H7 (cell line): ENCODE measurements around the gene SIRT3. TPM values are rescaled to one million over a fixed set of nuclear protein-coding genes. Genes with fewer than 3 reads are reported as not detected.
"Not testable (repeated sequence)": the region's sequence is repeated elsewhere in the genome, so short reads cannot be mapped to it uniquely, and the experiment has no call there.

Experiments
- DNase-seq: peaks from one replicate; pipeline ENCODE4 v3.0.0; 2012
- H3K27me3 ChIP-seq: 2 replicates; pipeline ENCODE4 v1.6.0; 2011; ENCODE audit warnings: mild to moderate bottlenecking, low read length; ENCODE audit not compliant: control insufficient read depth, insufficient read depth
- H3K36me3 ChIP-seq: replicated peaks from 2 replicates; pipeline ENCODE4 v1.5.1; 2011; ENCODE audit warnings: low read length; ENCODE audit not compliant: control insufficient read depth, insufficient read depth
- H3K4me3 ChIP-seq: 2 replicates; pipeline ENCODE4 v1.5.1; 2011; ENCODE audit warnings: low read depth, mild to moderate bottlenecking, control low read depth, low read length, moderate library complexity; ENCODE audit not compliant: insufficient read depth
- total RNA-seq: library from RNA; depleted of rRNA; stranded (reverse); fragments of >200 nt; shearing (Covaris generic); gene quantifications from 2 replicates; pipeline ENCODE4 v1.2.3, GENCODE V29; 2014

SIRT3 gene
- total RNA-seq, 1 experiment from 2014 or later = 10.7 TPM

DNA sequence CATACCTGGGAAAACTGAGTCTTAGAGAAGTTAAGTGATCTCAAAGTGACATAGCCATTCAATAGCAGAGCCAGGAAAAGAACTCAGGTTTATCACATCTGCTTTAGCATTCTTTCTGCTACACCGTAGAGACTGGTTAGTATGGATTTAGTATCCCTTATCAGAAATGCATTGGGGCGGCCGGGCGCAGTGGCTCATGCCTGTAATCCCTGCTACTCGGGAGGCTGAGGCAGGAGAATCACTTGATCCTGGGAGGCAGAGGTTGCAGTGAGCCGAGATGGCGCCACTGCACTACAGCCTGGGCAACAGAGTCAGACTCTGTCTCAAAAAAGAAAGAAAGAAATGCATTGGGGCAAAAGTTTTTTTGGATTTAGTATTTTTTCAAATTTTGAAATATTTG lies 2.2 kb upstream of the SIRT3 start:
- not testable (repeated sequence) for H3K4me3 ChIP-seq, DNase-seq, H3K27me3 ChIP-seq, H3K36me3 ChIP-seq

DNA sequence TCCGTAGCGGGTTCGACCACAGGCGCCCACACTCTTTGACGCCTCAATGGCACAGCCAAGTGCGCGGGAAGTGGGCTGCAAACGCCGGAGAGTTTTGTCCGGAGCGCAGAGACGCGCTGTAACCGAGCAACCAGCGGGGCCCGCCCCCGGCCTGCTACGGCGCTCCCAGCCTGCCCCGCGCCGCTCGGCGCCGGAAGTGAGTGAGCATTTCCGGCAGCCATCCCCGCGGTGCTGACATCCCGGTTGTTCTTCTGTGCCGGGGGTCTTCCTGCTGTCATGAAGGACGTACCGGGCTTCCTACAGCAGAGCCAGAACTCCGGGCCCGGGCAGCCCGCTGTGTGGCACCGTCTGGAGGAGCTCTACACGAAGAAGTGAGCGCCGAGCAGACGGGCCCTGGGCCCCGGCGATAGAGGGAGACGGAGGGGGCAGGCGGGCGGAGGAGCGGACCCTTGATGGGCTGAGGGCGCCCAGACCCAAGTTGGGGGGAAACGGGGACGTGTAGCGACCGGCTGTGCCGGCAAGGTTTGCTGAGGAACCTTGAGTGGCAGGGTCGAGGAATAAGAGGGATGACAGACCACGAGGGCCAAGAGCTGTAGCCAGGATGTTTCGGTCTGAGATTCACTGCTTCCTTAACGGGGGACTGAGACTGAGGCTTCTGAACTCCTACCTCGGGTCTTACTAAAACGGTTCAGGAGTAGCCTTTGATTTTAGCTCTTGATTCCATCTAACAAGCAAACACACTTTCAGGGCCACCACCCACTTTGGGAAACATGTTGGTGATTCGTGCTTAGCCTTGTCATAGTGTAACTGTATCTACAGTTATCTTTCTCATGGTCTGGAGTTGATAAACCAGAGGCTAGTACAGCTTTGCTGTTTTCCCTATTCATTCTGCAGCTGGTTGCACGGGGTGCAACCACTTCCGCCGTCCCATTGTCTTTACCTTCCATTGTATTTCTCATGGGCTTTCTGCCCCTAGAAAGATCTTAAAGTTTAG lies 929 bp upstream of the SIRT3 start, which contains the start of gene PSMD13:
Gene PSMD13, plus strand, starts transcription at position 203 of the 994 bp plus-strand sequence. Its CDS starts 74 bp downstream, at position 277.
- Histone ChIP-seq H3K4me3 (peak within 1 kb of the TSS; percentile 93), H3K27me3 (no peaks in the 10 kb centered on the region), H3K36me3 (peaks cover 3% of the 10 kb centered on the region)
- peak; percentile 96 for DNase-seq

DNA sequence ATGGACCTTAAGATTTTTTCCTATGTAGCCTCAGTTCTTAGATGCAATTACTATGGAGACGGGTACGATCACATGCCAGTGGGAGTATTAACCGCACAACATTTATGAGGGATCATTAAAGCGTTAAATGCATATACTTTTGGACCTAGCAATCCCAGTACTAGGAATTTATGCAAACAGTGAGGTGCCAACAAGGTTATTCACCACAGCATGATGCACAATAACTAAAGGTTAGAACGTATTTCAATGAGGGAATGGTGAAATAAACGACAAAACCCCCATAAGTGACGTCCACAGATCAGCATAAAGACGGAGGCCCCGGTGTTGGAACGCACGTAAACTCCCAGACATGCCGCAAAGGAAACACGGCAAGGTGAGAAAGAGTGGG lies 539 bp downstream of the SIRT3 start:
- Histone ChIP-seq H3K4me3 (peak overlapping the region; percentile 88), H3K36me3 (no peaks in the 10 kb centered on the region), H3K27me3 (no peaks in the 10 kb centered on the region)
- no peak for DNase-seq

DNA sequence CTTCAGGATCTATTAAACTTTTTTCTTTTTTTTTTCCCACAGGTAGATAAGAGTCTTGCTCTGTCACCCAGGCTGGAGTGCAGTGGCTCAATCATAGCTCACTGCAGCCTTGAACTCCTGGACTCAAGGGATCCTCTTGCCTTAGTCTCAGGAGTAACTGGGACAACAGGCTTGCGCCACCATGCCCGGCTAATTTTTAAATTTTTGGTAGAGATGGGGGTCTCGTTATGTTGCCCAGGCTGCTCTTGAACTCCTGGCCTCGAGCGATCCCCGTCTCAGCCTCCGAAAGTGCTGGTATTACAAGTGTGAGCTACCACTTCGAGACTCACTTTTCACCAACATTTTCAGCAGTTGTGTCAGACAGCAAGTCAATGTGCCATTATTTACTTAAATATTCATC lies 962 bp downstream of the SIRT3 start:
- no peaks in the 10 kb centered on the region for H3K36me3 ChIP-seq
- H3K4me3 ChIP-seq = peak overlapping the region; percentile 88
- H3K27me3 ChIP-seq = no peaks in the 10 kb centered on the region
- no peak for DNase-seq

DNA sequence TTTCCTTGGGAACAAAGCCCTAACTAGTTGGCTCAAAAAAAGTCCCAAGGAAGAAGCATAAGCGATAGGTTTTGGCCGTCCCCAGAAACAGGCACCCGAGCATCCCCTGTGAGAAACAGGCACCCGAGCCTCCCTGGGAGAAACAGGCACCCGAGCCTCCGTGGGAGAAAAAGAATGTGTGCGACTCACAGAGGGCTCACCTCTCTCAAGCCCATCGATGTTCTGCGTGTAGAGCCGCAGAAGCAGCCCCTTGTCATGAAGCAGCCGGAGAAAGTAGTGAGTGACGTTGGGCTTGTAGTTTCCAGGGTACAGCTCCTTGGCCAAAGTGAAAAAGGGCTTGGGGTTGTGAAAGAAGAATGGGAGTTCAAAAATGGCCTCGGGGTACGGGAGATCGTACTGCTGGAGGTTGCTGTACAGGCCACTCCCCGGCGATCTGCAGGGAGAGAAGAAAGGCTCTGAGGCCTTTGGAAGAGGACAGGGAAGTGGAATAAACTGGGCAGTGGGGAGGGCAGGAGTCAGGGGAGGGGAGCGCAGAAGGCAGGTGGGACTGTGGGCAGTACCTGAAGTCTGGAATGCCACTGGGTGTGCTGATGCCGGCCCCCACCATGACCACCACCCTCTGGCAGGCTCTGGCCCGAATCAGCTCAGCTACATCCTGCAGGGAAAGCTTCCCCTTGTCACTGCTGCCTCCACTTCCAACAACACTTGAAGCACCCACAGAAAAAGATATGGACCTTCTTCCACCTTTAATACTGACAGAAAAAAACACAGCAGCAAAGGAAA lies 3.2 kb downstream of the SIRT3 start:
- Histone ChIP-seq H3K36me3 (no peaks in the 10 kb centered on the region), H3K27me3 (no peaks in the 10 kb centered on the region), H3K4me3 (no peak overlapping the region)
- DNase-seq = peak; percentile 17

DNA sequence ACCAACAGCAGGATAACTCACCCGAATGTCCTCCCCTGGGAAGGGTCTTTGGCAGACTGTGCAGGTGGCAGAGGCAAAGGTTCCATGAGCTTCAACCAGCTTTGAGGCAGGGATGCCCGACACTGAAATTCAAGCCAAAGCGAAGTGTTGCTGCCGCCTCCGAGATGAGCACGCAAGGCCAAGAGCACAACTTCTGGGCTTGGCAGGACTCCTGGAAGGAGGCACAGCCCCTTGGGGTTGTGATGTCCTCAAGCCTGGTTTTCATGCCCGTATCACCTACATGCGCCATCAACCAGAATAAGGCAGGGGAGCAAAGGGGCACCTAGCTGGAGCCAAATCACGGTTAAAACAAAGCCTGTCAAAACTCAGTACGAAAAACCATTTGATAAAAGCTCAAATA lies 5.7 kb downstream of the SIRT3 start:
- H3K4me3 ChIP-seq = no peak overlapping the region
- H3K27me3 ChIP-seq = no peaks in the 10 kb centered on the region
- DNase-seq = no peak
- no peaks in the 10 kb centered on the region for H3K36me3 ChIP-seq

DNA sequence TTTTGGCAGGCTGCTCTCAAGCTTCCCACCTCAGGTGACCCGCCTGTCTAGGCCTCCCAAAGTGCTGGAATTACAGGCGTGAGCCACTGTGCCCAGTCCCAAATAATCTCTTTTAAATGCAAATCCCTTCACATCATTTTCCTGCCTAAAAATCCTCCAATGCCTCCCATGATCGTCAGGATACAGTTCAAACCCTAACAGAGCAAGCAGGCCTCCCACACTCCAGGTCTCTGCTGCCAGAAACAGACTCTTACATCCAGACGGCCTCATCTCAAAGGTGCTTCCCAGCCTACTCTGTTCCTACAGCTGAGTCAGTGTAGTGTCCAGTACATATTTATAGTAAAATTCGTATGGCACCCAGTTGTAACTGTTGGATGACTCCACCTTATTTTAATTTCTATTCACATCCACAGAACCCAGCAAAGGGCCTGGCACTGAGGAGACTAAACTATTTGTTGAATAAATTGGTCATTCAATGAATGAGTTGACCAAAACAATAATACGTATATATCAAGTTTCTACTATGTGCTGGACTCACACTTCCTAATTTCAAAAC lies 8.2 kb downstream of the SIRT3 start:
- DNase-seq = no peak

DNA sequence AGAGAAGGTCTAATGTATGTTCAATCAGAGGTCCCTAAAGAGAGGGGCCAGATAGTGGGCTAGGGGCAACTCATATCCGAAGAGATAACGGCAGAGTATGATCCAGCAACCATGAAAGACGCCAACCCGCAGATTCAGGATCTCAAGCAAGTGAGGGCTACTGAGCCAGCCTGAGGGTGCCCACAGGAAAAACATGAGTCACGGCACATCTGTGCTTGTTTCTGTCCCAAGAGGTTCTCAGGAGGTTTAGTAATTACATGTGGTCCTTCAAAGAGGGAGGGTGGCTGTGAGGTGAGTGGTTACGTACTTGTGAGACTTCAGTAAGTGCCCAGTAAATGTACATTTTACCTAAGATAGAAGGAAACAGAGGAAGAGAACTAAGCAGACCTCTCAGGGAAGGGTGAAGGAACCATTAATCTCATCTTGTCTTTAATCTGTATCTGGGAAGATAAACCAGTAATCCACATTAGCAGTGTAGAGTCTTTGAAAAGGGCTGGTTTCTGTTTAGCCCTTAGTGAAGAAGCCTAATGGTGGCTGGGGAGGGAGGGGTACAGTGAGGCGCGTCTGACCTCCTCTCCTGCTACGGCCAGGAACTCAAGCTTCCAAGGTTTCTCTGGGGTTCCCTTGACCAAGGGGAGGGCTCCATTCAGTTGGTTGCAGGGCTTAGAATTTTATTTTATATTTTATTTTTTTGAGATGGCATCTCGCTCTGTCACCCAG lies 10.2 kb downstream of the SIRT3 start:
- Histone ChIP-seq H3K4me3 (no peak overlapping the region), H3K36me3 (no peaks in the 10 kb centered on the region; the same call in 1 of the 2 replicates), H3K27me3 (no peaks in the 10 kb centered on the region)
- no peak for DNase-seq

More for the DNA sequence above, 8.2 kb downstream of the SIRT3 start:
- no peaks in the 10 kb centered on the region for H3K36me3 ChIP-seq
- H3K4me3 ChIP-seq = no peak overlapping the region
- no peaks in the 10 kb centered on the region for H3K27me3 ChIP-seq

DNA sequence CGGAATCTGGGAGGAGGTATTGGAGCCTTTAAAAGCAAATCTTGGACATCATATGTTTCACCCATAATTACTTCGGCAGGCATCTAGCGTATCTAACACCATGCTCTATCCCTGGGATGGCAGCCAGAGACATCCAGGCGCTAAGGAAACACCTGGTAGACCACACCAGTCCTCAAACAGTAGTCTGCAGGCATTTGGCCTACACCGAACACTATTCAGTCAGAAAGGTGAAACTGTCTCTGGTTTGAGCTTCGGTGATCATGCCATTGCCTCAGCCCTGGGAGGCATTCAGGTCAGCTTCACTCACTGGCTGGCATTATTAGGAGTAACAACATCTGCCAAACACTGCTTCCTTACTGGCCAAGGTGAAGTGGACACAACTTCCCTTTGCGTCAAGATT lies 11.7 kb downstream of the SIRT3 start:
- H3K4me3 ChIP-seq = no peak overlapping the region

DNA sequence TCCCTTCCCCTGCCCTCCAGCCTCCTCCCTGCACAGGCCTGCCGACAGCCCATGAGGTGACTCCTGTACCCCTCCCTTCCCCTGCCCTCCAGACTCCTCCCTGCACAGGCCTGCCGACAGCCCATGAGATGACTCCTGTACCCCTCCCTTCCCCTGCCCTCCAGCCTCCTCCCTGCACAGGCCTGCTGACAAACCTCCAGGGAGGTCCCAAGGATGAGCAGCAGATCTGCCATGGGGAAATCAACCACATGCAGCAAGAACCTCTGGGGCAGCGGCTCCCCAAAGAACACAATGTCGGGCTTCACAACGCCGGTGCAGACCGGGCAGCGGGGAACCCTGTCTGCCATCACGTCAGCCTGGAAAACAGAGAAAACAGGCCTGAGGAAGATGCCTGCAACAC lies 12.3 kb downstream of the SIRT3 start:
- DNase-seq = no peak
- Histone ChIP-seq H3K27me3 (no peaks in the 10 kb centered on the region), H3K4me3 (no peak overlapping the region), H3K36me3 (no peaks in the 10 kb centered on the region; the same call in 1 of the 2 replicates)

More for the DNA sequence above, 11.7 kb downstream of the SIRT3 start:
- no peaks in the 10 kb centered on the region for H3K27me3 ChIP-seq
- no peaks in the 10 kb centered on the region; the same call in 1 of the 2 replicates for H3K36me3 ChIP-seq
- DNase-seq = no peak

DNA sequence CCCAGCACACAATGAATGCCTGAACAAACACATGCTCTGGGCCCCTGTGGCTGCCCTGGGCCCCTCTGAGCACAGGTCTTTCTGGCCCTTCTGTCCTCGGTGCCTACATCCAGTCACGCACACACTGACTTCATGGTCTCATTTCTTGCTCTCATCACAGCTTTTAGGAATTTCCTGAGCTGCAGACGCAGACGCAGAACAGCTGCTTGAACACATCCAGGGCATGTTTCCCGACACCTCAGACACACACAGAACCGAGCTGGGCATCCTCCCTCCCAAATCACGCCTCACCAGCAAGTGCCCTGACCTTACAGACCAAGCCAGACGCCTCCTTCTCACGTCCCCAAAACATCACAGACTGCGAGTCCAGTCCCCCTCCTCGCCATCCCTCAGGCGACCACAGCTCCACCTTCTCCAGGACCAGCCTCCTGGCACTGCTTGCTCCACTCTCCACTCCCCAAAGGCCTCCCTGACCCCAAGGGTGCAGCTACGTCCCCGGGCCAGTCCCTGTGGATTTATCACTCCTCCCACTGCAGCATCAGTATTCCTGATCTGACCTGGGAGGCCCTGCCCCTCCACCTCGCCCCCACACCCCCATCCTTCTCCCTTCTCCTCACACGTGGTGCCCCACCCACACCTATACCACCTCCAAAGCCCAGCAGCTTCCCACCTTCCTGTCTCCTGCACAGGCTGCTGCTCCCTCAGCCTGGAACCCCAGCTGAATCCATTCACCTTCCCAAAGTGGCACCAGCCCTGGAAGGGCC lies 12.9 kb downstream of the SIRT3 start:
- no peak for DNase-seq
- no peaks in the 10 kb centered on the region for H3K27me3 ChIP-seq
- no peaks in the 10 kb centered on the region; the same call in 1 of the 2 replicates for H3K36me3 ChIP-seq
- no peak overlapping the region for H3K4me3 ChIP-seq

DNA sequence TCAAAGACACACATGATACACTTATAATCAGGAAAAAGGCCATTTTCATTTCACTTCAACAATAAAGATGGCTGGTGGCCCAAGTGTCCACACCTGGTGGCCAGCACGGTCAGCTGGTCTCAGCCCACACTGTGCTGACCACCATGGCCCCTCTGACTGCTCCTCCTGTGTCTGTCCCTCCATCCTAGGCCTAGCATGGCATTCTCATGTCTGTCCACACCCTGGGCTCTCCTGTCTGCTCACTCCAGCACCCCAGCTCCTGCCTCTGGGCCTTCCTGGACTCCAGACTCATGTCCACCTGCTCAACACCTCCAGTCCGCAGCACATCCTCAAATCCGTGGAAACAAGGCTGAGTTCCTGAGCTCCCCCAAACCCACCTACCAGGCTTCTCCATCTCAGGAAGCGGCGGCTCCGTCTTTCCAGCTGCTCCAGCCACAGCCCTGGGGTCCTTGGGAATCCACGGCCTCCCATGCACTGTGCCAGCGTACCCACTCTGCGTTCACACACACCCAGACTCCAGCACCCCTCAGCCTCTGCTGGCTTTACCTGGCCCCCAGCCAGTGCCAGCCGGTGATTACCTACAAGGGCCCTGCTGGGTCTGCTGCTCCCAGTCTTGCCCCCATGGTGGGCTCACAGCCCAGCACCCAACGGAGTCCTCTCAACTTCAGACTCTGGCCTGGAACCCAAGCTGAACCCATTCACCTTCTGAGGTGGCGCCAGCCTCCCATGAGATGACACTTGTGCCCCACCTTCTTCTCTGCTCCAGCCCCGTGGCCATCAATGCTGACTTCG lies 13.9 kb downstream of the SIRT3 start:
- H3K27me3 ChIP-seq = no peaks in the 10 kb centered on the region
- H3K36me3 ChIP-seq = no peaks in the 10 kb centered on the region; the same call in 1 of the 2 replicates
- H3K4me3 ChIP-seq = no peak overlapping the region
- peak; percentile 22 for DNase-seq

DNA sequence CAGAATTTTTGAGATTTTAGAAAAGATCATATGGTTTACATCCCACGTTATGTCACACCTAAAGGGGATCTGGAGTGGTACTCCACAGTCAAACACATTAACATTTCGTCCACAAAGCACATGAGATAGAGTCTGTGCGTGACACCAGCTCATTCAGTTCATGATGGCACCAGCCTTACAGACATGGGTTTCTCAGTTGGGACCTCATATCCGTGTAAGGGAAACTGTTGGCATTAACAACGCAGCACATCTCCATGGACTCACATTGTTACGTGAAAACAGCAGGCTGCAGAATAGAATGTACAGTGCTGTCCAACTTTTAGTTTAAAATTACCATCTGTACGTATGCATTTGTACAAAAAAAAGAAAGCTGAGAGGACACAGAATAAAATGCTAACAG lies 14.6 kb downstream of the SIRT3 start:
- H3K4me3 ChIP-seq = no peak overlapping the region

More for the DNA sequence above, 14.6 kb downstream of the SIRT3 start:
- Histone ChIP-seq H3K27me3 (no peaks in the 10 kb centered on the region), H3K36me3 (no peaks in the 10 kb centered on the region; the same call in 1 of the 2 replicates)
- no peak for DNase-seq
